Activated CD4-positive, alpha-beta memory T cell treated with anti-CD3 and anti-CD28 coated beads for 36 hours (primary cell): ENCODE data around the gene PLEKHA7. TPM values are rescaled to one million over a fixed set of nuclear protein-coding genes. Genes with fewer than 3 reads are reported as not detected.

ENCODE experiments used
- CTCF ChIA-PET: fragments of 350-600 bp; sonication (Branson Sonifier 250); formaldehyde crosslinking; loops from one replicate; lab custom pipeline; 2021; ENCODE audit warnings: antibody characterized with exemption, inconsistent platforms; lab: Charles Lee
- POLR2A ChIA-PET: fragments of 350-600 bp; sonication (Branson Sonifier 250); formaldehyde crosslinking; loops from one replicate; lab custom pipeline; 2021; ENCODE audit warnings: antibody characterized with exemption; lab: Charles Lee
- DNase-seq: peaks from one replicate; pipeline ENCODE4 v3.0.0-alpha.2; 2020
- H3K27ac Mint-ChIP-seq: one replicate; pipeline ENCODE4 v1.8.0; 2021; ENCODE audit warnings: mixed read lengths
- H3K27me3 Mint-ChIP-seq: one replicate; pipeline ENCODE4 v1.8.0; 2021; ENCODE audit warnings: mixed read lengths
- H3K36me3 Mint-ChIP-seq: one replicate; pipeline ENCODE4 v1.8.0; 2021; ENCODE audit warnings: mixed read lengths
- H3K4me1 Mint-ChIP-seq: one replicate; pipeline ENCODE4 v1.8.0; 2021; ENCODE audit warnings: low read depth, mixed read lengths
- H3K4me3 Mint-ChIP-seq: one replicate; pipeline ENCODE4 v1.8.0; 2021; ENCODE audit warnings: mild to moderate bottlenecking, mixed read lengths
- H3K9me3 Mint-ChIP-seq: one replicate; pipeline ENCODE4 v1.8.0; 2021; ENCODE audit warnings: mixed read lengths
- intact Hi-C: fragments of 100-400 bp; cut with micrococcal nuclease; formaldehyde crosslinking; loops from one replicate; pipeline ENCODE4 v1.15.1; 2023
- total RNA-seq, 2 experiments: library from RNA; stranded (reverse); gene quantifications; one replicate each; pipeline ENCODE4 v1.2.3, GENCODE V29; 2021

The PLEKHA7 gene
- total RNA-seq, 2 experiments from 2014 or later, result 5.1 to 5.3 TPM

DNA sequence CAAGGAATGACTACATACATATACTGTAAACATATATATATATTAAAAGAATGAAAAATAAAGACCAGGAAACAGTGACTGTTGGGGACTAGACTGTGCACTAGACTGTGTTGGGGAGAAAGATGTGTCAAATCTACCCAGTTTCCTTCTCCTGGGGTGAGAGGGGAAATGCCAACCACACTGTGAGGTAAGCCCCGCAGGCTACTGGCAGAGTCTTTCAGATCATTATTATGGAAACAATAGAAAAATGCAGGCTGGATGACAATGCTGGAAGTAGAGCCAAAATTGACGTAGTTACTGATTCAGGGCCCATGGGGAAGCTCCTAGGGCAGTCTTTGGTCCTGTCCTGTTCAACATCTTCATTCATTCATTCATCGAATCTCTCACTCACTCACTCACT, 174.4 kb downstream of the PLEKHA7 start:
- POLR2A ChIA-PET, result no interaction called here
- no peaks in the 10 kb centered on the region for H3K4me1 Mint-ChIP-seq
- H3K27ac Mint-ChIP-seq, result no peak overlapping the region
- intact Hi-C loops, result no loop called here
- peaks cover 3% of the 10 kb centered on the region for H3K36me3 Mint-ChIP-seq
- CTCF ChIA-PET, result no interaction called here
- DNase-seq, result no peak
- no peaks in the 10 kb centered on the region for H3K9me3 Mint-ChIP-seq
- no peaks in the 10 kb centered on the region for H3K27me3 Mint-ChIP-seq
- no peak overlapping the region for H3K4me3 Mint-ChIP-seq

- H3K27me3 Mint-ChIP-seq, result no peaks in the 10 kb centered on the region
- H3K4me1 Mint-ChIP-seq, result peaks cover 5% of the 10 kb centered on the region
- ChIA-PET POLR2A (no interaction called here), CTCF (interaction anchor here (0.9 to 2.7 kb wide), 2 partner anchors 14 to 41 kb away, joined by 3 to 12 read pairs; no protein-coding TSS in a partner anchor)
- H3K27ac Mint-ChIP-seq, result no peak overlapping the region
- H3K36me3 Mint-ChIP-seq, result no peaks in the 10 kb centered on the region
- intact Hi-C loops, result no loop called here
- no peaks in the 10 kb centered on the region for H3K9me3 Mint-ChIP-seq
- H3K4me3 Mint-ChIP-seq, result no peak overlapping the region
- DNase-seq, result no peak
These were observed 179.8 kb downstream of the PLEKHA7 start for GRCh38 chr11:16834384-16834783.

DNA sequence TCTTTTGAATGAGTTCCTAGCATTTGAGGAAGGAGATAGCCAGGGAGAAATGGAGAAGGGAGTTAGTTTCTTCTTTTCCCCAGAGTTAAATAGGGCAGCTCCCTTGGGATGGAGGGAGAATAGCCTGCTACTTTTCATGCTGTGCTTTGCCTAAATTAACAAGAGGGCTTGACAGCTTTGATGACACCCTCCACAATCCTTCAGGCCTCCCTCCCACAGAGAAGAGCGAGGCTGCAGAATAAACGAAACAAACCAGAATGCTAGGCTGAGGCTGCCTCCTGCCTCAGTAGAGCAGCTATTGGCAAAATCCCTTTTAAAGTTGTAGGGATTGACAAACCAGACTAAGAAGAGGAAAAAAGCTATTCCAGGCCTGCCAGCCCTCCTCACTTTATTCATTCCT, 181.2 kb downstream of the PLEKHA7 start:
- ChIA-PET POLR2A (no interaction called here), CTCF (interaction anchor here (0.8 kb wide), 1 partner anchor 103 kb away, joined by 3 read pairs; no protein-coding TSS in a partner anchor)
- intact Hi-C loops, result no loop called here
- peaks cover 3% of the 10 kb centered on the region for H3K36me3 Mint-ChIP-seq
- H3K4me1 Mint-ChIP-seq, result peaks cover 5% of the 10 kb centered on the region
- no peak for DNase-seq
- H3K4me3 Mint-ChIP-seq, result no peak overlapping the region
- no peak overlapping the region for H3K27ac Mint-ChIP-seq
- no peaks in the 10 kb centered on the region for H3K27me3 Mint-ChIP-seq
- no peaks in the 10 kb centered on the region for H3K9me3 Mint-ChIP-seq

DNA sequence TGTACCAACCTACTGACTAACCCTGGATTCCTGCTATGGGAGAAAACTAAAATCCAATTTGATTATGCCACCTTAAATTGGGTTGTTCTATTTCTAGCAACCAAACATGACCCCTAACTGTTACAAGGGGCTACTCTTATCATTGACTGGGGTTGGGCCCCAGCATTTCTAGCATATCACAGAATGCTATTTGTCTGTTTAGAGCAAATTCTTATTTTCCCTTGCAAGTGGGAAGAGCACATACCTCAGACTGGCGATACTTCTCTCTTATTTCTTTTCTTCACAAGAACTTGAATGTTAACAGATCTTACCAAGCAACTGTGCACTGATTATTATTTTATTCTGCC, 182.0 kb downstream of the PLEKHA7 start:
- ChIA-PET POLR2A (no interaction called here), CTCF (interaction anchor here (0.6 to 1.0 kb wide), 2 partner anchors 10 to 46 kb away, joined by 3 read pairs; no protein-coding TSS in a partner anchor)
- Mint-ChIP-seq H3K4me1 (peaks cover 9% of the 10 kb centered on the region), H3K36me3 (peaks cover 3% of the 10 kb centered on the region), H3K27me3 (no peaks in the 10 kb centered on the region), H3K27ac (no peak overlapping the region), H3K4me3 (no peak overlapping the region), H3K9me3 (no peaks in the 10 kb centered on the region)
- intact Hi-C loops, result no loop called here
- DNase-seq, result no peak

DNA sequence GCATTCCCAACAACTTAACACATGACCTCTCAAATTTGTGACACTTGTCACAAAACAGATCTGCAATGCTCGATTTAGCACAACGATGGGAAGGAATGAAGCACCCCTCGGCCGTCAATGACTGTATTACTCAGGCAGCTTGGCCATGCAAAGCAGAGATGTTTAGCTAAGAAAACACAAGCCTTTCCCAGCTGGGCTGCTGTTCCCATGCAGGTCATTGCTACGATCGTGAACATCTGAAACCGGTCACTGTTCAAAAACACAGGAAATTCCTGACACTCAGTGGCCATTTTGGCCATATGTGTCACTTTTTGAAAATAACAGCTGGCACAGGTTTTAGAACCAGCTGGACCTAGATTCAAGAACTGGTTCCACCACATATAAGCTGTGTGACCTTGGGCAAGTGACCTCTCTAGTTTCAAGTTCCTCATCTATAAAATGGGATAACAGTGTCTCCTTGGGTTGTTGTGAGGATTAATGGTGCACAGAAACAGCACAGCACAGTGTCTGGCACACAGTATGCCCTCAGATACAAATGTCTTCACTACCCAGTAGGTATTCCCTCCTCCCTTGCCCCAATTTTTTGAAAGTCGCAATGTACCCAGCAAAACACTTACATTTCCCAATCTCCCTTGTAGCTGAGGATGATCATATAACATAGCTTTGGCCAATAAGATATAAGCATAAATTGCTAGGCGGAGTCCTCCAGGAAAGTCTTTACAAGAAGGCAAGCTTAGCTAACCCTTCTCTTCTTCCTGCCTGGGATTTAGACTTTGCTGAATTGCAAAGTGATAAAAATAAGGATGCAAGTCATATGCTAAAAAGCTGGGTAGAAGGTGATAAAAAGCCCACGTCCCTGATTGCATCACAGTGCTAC, 182.7 kb downstream of the PLEKHA7 start:
- ChIA-PET POLR2A (no interaction called here), CTCF (interaction anchor here (0.6 to 1.4 kb wide), 3 partner anchors 10 to 46 kb away, joined by 3 to 6 read pairs (median 3); no protein-coding TSS in a partner anchor)
- intact Hi-C loops, result no loop called here
- Mint-ChIP-seq H3K4me3 (no peak overlapping the region), H3K4me1 (peaks cover 12% of the 10 kb centered on the region), H3K27me3 (no peaks in the 10 kb centered on the region), H3K36me3 (peaks cover 3% of the 10 kb centered on the region), H3K27ac (no peak overlapping the region), H3K9me3 (no peaks in the 10 kb centered on the region)
- no peak for DNase-seq

DNA sequence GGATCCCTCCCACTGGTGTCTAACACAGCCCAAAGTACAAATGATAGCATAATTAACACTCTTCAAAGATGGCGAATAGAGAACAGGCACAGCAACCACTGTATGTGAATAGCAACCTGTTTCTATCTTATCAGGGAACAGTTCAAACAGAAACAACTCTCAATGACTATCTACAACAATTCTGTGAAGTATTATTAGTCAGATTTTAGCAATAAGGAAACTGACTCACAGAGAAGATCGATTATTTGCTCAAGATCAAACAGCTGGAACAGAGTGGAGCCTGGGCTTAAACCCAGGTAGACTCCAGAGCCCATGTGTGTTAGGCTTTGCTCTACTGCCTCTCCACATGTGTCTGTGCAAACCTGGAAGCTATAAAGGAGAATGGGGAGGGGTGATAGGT, 187.1 kb downstream of the PLEKHA7 start:
- POLR2A ChIA-PET, result no interaction called here
- Mint-ChIP-seq H3K27ac (no peak overlapping the region), H3K4me1 (peaks cover 7% of the 10 kb centered on the region), H3K27me3 (no peaks in the 10 kb centered on the region), H3K4me3 (no peak overlapping the region), H3K36me3 (peaks cover 3% of the 10 kb centered on the region), H3K9me3 (no peaks in the 10 kb centered on the region)
- intact Hi-C loops, result no loop called here
- CTCF ChIA-PET, result interaction anchor here (0.8 to 1.3 kb wide), 2 partner anchors 39 to 109 kb away, joined by 3 read pairs; no protein-coding TSS in a partner anchor
- no peak for DNase-seq

GRCh38 chr11:16825968-16826367, 188.2 kb downstream of the PLEKHA7 start:
- CTCF ChIA-PET, result interaction anchor here (1.6 kb wide), 1 partner anchor 9 kb away, joined by 3 read pairs; no protein-coding TSS in a partner anchor
- intact Hi-C loops, result no loop called here

DNA sequence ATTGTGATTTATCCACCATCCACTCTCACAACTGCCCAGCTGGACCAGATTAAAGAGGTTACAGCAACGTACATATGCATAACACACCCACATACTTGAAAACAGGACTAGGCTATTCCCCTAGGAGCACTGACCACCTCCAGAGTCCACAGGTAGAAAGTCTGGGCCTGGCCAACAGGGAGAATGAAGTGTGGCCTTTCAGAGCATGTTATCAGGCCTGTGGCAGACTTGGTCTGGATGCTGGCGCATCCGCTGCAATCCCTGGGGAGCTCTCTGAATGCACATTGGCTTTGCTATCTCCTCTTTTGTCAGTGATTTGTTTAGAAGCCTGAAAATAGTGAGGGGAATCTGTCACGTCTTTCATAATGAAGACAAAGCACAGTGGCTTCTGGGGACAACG, 189.1 kb downstream of the PLEKHA7 start:
- no peaks in the 10 kb centered on the region for H3K27me3 Mint-ChIP-seq
- POLR2A ChIA-PET, result no interaction called here
- CTCF ChIA-PET, result interaction anchor here (0.6 to 1.6 kb wide), 2 partner anchors 8 to 17 kb away, joined by 3 read pairs; no protein-coding TSS in a partner anchor

More at GRCh38 chr11:16825968-16826367, 188.2 kb downstream of the PLEKHA7 start:
- no peaks in the 10 kb centered on the region for H3K27me3 Mint-ChIP-seq
- no peak overlapping the region for H3K27ac Mint-ChIP-seq
- H3K36me3 Mint-ChIP-seq, result peaks cover 3% of the 10 kb centered on the region
- POLR2A ChIA-PET, result no interaction called here
- H3K9me3 Mint-ChIP-seq, result no peaks in the 10 kb centered on the region
- no peak for DNase-seq
- H3K4me3 Mint-ChIP-seq, result no peak overlapping the region
- H3K4me1 Mint-ChIP-seq, result peaks cover 7% of the 10 kb centered on the region

DNA sequence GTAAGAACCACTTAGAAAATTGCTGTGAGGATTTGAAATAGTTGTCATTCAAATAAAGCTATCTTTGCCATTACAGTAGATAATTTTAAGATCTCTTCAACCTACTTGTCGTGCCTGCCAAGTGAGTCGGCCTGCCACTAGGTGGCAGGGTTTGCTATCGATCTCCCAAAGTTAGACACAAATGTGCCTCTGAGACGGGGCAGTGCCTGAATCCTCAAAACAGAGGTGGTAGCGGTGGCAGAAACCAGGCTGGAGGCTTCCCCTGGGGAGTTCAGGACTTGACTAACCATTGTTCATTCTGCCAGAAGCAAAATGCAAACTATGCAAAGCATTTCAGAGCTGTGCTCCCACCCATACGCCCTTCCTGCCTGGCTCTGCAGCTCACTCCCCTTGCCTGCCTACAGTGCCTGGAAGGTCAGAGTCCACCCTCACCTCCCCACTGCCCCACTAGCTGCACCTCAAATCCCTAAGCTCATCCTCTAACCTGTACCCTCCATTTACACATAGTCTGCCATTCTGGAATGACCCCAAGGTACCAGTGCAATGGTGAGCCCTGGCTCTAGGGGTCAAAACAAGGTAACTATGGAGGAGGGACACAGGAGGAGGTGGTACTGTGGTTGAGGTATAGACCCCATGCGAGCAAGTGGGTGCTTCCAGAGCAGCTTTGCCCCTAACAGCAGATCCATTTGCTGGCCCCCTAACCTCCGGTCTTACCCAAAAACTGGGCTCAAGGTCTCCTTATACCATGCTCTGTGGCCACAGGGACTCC, 193.7 kb downstream of the PLEKHA7 start:
- Mint-ChIP-seq H3K9me3 (no peaks in the 10 kb centered on the region), H3K27me3 (no peaks in the 10 kb centered on the region), H3K4me3 (no peak overlapping the region), H3K36me3 (no peaks in the 10 kb centered on the region), H3K4me1 (peaks cover 2% of the 10 kb centered on the region), H3K27ac (no peak overlapping the region)
- CTCF ChIA-PET, result interaction anchor here (0.6 to 5.2 kb wide), 48 partner anchors 8 to 684 kb away, joined by 3 to 92 read pairs (median 4); partner anchors contain the start of genes PLEKHA7 and RPS13
- POLR2A ChIA-PET, result no interaction called here
- intact Hi-C loops, result loop anchor here (1.0 to 5.0 kb wide), 6 partner anchors 33 to 243 kb away; no protein-coding TSS in a partner anchor
- DNase-seq, result peak; percentile 87

More for the DNA sequence above, 189.1 kb downstream of the PLEKHA7 start:
- no peak for DNase-seq
- Mint-ChIP-seq H3K4me1 (peaks cover 9% of the 10 kb centered on the region), H3K36me3 (peaks cover 3% of the 10 kb centered on the region), H3K27ac (no peak overlapping the region), H3K4me3 (no peak overlapping the region), H3K9me3 (no peaks in the 10 kb centered on the region)
- intact Hi-C loops, result no loop called here

DNA sequence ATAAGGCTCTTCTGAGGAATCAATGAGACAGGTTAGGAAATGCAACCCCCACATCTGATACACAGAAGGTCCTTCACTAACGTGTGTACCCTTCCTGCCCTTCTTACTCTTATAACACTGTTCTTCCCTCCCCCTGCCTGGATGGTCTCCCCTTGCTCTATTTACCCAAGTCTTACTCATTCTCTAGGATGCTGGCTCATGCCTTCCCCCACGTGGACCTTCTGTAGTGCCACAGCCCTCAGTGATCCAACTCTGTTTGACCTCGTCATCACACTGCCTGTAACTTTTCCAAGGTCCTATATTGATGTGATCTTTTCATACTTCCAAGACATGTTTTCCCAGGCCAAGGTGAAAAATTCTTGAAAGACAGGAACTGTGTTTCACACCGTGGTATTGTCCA, 195.9 kb downstream of the PLEKHA7 start:
- H3K9me3 Mint-ChIP-seq, result no peaks in the 10 kb centered on the region
- no peaks in the 10 kb centered on the region for H3K27me3 Mint-ChIP-seq
- ChIA-PET POLR2A (no interaction called here), CTCF (interaction anchor here (4.4 kb wide), 1 partner anchor 245 kb away, joined by 16 read pairs; no protein-coding TSS in a partner anchor)
- DNase-seq, result no peak
- intact Hi-C loops, result no loop called here
- peaks cover 2% of the 10 kb centered on the region for H3K4me1 Mint-ChIP-seq
- no peak overlapping the region for H3K4me3 Mint-ChIP-seq
- no peaks in the 10 kb centered on the region for H3K36me3 Mint-ChIP-seq
- H3K27ac Mint-ChIP-seq, result no peak overlapping the region

- Mint-ChIP-seq H3K4me3 (no peak overlapping the region), H3K4me1 (peaks cover 2% of the 10 kb centered on the region), H3K9me3 (no peaks in the 10 kb centered on the region), H3K36me3 (no peaks in the 10 kb centered on the region), H3K27me3 (no peaks in the 10 kb centered on the region), H3K27ac (no peak overlapping the region)
- ChIA-PET CTCF (interaction anchor here (4.4 kb wide), 1 partner anchor 246 kb away, joined by 16 read pairs; no protein-coding TSS in a partner anchor), POLR2A (no interaction called here)
- intact Hi-C loops, result no loop called here
- no peak for DNase-seq
These were observed 196.9 kb downstream of the PLEKHA7 start for GRCh38 chr11:16817351-16817750.
